AG20443 (cell line): ENCODE results near the gene ZNF552.
"Not testable (repeated sequence)": the region's sequence is repeated elsewhere in the genome, so short reads cannot be mapped to it uniquely, and the experiment has no call there.

ENCODE experiments used
- DNase-seq: peaks from one replicate; pipeline ENCODE4 v3.0.0; 2012; ENCODE audit warnings: low spot score, mixed read lengths

Gene ZNF552

DNA sequence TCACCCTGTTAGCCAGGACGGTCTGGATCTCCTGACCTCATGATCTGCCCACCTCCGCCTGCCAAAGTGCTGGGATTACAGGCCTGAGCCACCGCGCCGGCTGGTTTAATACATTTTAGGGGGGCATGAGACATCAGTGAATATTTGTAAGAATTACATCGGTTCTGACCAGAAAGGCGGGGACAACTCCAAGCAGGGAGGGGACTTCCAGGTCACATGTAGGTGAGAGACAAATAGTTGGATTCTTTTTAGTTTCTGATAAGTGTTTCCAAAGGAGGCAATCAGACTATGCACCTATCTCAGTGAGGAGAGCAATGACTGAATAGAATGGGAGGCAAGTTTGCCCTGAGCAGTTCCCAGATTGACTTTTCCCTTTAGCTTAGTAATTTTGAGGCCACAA lies 3.7 kb upstream of the ZNF552 start:
- no peak for DNase-seq

DNA sequence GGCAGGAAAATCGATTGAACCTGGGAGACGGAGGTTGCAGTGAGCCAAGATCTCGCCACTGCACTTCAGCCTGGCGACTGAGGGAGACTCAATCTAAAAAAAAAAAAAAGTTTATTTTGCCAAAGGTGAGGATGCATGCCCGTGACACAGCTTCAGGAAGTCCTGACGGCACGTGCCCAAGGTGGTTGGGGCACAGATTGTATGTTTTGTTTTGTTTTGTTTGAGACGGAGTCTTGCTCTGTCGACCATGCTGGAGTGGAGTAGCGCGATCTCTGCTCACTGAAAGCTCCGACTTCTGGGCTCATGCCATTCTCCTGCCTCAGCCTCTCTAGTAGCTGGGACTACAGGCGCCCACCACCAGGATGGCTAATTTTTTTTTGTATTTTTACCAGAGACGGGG lies 3.3 kb upstream of the ZNF552 start:
- no peak for DNase-seq

DNA sequence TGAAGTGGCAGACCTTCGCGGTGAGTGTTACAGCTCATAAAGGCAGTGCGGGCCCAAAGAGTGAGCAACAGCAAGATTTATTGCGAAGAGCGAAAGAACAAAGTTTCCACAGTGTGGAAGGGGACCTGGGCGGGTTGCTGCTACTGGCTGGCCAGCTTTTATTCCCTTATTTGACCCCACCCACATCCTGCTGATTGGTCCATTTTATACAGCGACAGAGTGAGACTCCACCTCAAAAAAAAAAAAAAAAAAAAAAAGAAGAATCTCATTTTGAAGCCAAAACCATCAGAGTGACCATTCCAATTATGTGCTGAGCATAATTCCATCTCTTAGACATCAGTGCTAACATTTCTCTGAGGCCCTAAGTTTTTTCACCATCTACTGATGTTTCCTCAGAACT lies 1.9 kb upstream of the ZNF552 start:
- no peak for DNase-seq

DNA sequence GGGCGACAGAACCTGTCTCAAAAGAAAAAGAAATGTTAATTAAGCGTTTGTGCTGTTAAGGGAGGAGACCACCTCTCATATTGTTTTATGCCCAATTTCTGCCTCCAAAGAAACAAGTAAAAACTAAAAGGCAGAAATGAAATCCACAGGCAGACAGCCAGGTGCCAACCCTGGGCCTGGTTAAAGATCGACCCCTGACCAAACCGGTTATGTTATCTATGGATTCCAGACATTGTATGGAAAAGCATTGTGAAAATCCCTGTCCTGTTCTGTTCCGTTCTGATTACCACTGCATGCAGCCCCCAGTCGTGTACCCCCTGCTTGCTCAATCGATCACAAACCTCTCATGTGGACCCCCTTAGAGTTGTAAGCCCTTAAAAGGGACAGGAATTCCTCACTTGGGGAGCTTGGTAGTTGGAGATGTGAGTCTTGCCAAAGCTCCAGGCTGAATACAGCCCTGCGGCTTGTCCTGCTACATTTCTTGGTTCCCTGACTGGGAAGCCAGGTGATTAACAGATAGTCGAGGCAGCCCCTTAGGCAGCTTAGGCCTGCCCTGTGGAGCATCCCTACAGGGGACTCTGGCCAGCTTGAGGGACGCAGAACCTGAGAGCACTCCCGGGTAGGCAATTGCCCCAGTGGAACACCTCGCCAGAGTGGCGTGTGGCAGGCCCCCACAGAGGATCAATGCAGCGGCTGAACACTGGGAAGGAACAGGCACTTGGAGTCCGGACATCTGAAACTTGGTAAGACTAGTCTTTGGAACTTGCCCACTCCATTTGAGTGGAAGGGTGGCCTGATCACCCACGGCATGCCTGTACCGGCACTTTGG lies 748 bp upstream of the ZNF552 start:
- DNase-seq = no peak

DNA sequence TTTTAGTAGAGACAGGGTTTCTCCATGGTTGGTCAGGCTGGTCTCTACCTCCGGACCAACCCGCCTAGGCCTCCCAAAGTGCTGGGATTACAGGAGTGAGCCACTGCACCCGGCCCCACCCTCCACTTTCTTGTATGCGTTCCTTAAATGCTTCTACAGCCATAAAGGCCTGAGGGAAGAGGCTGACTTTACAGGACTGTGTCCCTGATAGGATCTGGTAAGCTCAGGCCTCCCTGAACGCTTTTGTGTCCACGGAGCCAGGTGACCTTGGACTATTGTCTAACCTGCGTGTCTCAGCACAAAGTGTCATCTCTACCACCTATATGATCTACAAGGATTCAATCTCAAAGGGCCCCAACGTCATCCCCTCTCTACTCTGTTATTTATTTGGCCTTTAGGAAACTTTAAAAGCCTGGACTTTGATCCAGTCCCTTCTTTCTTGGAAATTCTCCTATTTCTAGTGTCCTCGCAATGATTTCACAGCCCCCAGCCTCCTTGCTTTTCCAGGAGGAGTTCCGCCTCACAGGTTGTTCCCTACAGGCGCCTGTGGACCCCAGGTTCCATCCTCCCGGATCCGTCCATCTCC lies 701 bp downstream of the ZNF552 start:
- no peak for DNase-seq

DNA sequence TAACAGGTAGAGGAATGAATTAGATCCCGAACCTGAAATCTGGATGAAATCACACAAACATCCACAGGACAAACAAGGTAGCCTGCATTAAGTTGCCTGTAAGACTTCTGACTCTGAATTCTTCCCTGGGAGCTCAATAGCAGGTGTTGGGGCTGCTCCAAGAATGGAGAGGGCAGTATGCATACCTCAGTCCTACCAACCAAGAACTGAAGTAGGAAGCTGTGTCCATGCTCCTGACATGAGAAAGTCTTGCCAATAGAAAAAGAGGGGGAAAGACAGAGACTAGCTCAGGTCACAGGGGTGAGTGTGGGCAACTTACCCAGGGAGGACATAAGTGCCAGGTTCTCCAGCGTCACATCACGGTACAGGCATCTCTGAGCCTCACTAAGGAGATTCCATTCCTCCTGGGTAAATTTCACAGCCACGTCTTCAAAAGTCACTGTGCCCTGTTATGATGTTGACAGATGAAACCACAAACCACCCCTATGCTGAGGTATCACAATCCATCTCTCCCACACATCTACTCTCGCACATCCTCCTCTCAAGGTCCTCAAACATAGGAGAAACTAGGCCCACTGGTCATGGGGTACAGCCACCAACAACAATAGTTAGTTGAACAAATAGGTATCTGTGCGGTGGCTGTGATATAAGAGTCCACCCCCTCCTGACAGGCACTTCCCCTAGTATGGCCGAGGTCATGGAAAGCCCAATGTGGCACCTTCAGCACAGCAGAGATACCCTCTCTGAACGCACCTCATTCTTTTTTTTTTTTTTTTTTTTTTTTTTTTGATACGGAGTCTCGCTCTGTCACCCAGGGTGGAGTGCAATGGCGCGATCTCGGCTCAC lies 1.5 kb downstream of the ZNF552 start:
- not testable (repeated sequence) for DNase-seq

GRCh38 chr19:57812226-57812625 lies 2.5 kb downstream of the ZNF552 start:
- DNase-seq = no peak

- DNase-seq = not testable (repeated sequence)
Observed at GRCh38 chr19:57810410-57811295, 4.1 kb downstream of the ZNF552 start.

DNA sequence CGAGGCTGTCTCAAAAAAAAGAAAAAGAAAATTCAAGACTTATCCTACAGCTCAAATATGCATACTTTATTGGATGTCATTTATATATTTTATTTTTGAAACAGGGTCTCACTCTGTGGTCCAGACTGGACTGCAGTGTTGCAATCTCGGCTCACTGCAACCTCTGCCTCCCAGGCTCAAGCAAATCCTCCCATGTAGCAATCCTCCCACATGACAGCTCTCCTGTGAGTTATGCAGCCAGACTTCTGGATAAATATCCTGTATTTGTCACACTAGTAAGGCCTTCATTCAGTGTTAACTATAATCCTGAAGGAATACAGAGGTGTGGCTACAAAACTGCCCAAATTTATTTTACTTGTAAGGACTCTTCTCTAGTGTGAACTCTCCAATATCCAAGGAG lies 7.2 kb downstream of the ZNF552 start:
- no peak for DNase-seq

DNA sequence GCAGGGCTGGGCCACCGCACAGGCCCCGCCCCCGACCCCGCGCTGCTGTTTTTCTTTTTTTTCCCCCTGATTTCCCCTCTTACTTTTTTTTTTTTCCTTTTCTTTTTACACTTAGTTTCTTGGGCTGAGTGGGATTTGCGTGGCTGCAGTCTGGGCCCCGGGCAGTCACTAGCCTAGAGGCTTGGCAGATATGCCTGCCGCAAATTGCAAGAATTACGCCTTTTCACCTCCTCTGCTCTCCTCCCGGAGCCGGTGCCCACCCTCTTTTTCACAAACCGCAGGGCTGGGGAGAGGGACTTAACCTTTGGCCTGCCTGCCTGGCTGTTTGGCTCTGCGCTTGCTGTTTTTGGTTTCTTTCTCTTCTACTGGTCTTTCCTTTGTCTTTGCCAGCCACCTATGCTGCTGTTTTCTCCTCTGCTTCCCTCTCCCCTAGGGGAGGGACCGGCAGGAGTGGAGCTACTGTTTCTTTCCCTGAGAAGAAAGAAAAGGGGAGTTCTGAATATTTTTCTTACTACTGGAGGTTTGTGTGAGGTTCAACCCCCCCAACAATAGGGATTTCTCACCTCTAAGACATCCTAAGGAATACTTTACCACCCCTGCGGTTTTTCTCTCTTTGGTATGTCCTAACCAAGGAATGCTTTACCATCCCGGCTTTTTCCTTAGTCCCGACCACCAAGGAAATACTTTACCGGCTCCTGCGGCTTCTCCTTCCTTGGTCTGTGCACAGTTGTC lies 11.0 kb downstream of the ZNF552 start:
- DNase-seq = peak; percentile 67

- no peak for DNase-seq
Observed at GRCh38 chr19:57803265-57803593, 11.5 kb downstream of the ZNF552 start.

DNA sequence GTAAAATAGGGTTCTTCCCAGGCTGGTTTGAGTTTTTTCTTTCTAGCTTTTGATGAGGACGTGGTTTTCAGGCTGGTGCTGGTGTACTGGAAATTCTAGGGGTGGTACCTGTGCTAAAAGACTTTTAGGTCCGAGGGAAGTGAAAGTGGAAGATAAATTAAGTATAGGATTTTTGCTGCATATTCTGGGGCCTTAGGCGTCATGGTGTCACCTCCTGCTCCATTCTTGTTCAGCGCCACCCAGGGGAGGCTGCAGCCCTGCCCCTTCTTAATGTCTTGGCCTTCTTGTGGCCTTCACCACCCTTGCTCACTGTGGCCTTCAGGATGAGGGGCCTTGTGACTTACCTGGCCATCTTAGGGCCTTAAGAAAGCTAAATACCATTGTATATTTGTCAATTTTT lies 12.4 kb downstream of the ZNF552 start:
- no peak for DNase-seq

DNA sequence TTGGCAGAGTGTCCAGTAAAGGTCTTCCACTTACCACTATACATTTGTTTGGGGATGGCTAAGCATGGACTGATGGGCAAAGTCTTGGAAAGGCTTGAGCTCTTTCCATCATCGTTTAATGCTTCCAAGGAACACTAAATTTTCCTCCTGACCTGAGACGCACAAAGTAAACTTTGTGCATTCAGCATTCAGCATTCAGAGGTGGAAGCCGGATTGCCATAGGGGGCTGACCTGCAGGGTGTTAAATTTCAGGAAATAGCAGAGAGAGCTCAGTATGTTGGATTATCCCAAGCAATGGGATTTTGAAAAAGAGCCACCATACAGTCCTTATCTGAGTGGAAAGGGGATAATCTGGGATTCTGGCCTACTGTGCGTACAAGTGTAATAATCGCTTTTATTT lies 14.0 kb downstream of the ZNF552 start:
- no peak for DNase-seq

DNA sequence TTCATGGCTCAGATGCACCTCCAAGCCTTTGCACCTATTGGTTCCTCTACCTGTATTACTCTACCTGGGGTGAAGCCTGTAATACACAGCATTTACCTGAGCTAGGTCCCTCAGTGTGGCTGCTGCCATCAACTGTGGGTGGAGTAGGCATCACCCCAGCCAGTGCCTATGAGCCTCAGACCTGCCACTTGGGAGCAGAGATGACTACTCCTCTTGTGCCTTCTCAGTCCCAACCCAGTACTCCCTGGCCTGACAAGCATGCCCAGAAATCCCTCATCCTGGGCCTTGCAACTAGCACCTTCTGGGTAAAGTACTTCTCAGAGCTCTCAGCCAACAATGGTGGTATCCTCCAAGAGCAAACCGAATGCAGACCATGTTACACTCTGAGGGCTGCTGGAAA lies 18.1 kb downstream of the ZNF552 start:
- DNase-seq = not testable (repeated sequence)

DNA sequence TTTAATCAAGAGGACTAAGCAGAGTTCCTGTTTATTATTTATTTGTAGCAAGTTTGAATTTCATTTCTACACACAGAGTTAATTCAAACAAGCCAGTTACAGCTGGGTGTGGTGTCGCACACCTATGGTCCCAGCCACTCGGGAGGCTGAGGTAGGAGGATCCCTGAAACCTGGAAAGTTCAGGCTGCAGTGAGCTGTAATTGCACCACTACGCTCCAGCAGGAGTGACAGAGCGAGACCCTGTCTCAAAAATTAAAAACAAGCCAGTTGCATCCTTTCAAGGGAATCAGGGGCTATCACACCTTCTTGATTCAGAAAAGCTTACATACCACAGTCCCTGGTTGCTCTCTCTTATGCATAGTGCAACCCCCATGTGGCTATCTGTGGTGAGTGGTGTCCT lies 25.4 kb downstream of the ZNF552 start:
- DNase-seq = no peak

DNA sequence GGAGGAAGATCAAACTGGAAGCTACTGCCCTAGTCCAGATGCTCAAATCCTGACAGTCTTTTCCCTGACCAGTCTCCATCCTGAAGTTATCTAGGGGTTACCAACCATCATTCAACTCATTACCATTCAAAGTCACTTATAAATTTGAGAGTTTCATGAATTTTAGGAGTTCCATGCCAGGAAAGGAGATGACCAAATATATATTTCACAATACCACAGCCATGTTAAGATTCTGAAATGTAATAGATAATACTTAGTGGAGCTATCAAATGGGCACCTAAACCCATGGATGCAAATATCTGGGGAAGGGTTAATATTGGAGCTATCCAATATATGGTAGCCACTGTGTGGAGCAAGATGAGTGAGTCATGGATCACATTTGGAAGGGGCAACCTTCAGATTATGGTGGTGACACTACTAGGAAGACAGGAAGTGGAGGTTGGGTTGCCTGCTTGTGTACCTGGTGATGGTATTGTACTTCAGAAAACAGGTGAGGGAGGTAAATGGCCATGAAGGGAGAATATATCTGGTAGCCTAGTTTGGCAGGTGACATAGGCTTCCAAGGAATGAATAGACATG lies 26.5 kb downstream of the ZNF552 start:
- DNase-seq = no peak

DNA sequence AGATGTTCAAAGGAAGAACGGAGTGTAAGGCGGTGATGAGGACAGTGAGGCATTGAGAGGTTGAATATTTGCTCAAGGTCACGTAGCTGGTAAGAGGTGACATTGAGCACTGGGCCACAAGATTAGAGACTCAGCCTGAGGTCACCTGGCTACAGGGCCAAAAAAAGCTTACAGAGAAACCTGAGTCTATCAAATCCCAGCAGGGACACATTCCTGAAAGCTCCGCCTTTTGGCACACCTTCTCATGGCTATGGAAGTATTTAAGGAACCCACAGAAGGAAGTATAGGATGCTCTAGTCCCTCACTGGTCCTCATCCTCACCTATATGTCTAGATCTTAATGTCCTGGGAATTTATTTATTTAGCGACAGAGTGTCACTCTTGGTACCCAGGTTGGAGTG lies 27.8 kb downstream of the ZNF552 start:
- DNase-seq = no peak

- DNase-seq = no peak
Observed at GRCh38 chr19:57786286-57786685, 28.4 kb downstream of the ZNF552 start.

DNA sequence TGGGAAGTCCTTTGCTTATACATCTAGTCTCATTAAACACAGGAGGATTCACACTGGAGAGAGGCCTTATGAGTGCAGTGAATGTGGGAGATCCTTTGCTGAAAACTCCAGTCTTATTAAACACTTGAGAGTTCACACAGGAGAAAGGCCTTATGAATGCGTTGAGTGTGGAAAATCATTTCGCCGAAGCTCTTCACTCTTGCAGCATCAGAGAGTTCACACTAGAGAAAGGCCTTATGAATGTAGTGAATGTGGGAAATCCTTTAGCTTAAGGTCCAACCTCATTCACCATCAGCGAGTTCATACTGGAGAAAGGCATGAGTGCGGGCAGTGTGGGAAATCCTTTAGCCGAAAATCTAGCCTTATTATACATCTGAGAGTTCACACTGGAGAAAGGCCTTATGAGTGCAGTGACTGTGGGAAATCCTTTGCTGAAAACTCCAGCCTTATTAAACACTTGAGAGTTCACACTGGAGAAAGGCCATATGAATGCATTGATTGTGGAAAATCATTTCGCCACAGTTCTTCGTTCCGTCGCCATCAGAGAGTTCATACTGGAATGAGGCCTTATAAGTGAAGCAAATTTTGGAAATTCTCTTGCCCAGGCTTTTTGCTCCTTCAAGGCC lies 35.4 kb downstream of the ZNF552 start:
- no peak for DNase-seq

GRCh38 chr19:57778336-57778735 lies 36.4 kb downstream of the ZNF552 start:
- DNase-seq = no peak
